GM23338 (cell line): ENCODE results near the gene GSG1L. TPM values are rescaled to one million over a fixed set of nuclear protein-coding genes. Genes with fewer than 3 reads are reported as not detected.

ENCODE experiments used
- CTCF ChIP-seq, 2 experiments: fragments of 200-600 bp in 1 of 2; sonication (generic) in 1 of 2; conservative IDR thresholded peaks; 2 replicates each; pipeline versions ENCODE4 v1.5.1 to v1.6.1; 2016 to 2017; ENCODE audit warnings: antibody characterized with exemption in 2 of 2, low read depth in 2 of 2, mild to moderate bottlenecking in 2 of 2, moderate library complexity in 1 of 2
- EZH2 ChIP-seq: fragments of 200-600 bp; sonication (generic); IDR thresholded peaks from one replicate; pipeline ENCODE4 v1.8.0; 2017; ENCODE audit warnings: antibody characterized with exemption, mild to moderate bottlenecking, low read depth; ENCODE audit not compliant: unreplicated experiment
- JUNB ChIP-seq: IDR thresholded peaks from one replicate; pipeline ENCODE4 v1.6.1; 2016; ENCODE audit warnings: antibody characterized with exemption; ENCODE audit not compliant: unreplicated experiment
- POLR2AphosphoS5 ChIP-seq: IDR thresholded peaks from 2 replicates; pipeline ENCODE4 v1.6.1; 2016; ENCODE audit warnings: antibody characterized with exemption, low read depth
- STAT1 ChIP-seq: IDR thresholded peaks from one replicate; pipeline ENCODE4 v1.6.1; 2016; ENCODE audit warnings: antibody characterized with exemption; ENCODE audit not compliant: unreplicated experiment
- ZNF114 ChIP-seq: fragments of 250-450 bp; sonication (Bioruptor Pico); IDR thresholded peaks from 2 replicates; pipeline ENCODE4 v1.5.0; 2020; ENCODE audit warnings: mild to moderate bottlenecking, moderate library complexity
- ZNF331 ChIP-seq: fragments of 250-450 bp; sonication (Bioruptor Pico); IDR thresholded peaks from 2 replicates; pipeline ENCODE4 v1.5.0; 2020; ENCODE audit warnings: low read depth, mild to moderate bottlenecking, moderate library complexity
- polyA plus RNA-seq: library from polyadenylated mRNA; unstranded; fragments of >200 nt; fragmentation: Nextera tagmentation; extraction: Ambion mirVana; gene quantifications from 2 replicates; pipeline ENCODE4 v1.2.1, GENCODE V29; 2016
- total RNA-seq: library from RNA; depleted of rRNA; stranded (reverse); fragments of >200 nt; shearing (Covaris generic); gene quantifications from 2 replicates; pipeline ENCODE4 v1.2.3, GENCODE V29; 2014
- TF ChIP-seq, protein P1 (sequence below): fragments of 250-450 bp; sonication (Bioruptor Pico); IDR thresholded peaks from 2 replicates; pipeline ENCODE4 v1.5.0; 2020; ENCODE audit warnings: mild to moderate bottlenecking, moderate library complexity
- TF ChIP-seq, protein P2 (sequence below): IDR thresholded peaks from 2 replicates; pipeline ENCODE4 v1.6.1; 2016; ENCODE audit warnings: antibody characterized with exemption

The GSG1L gene
- total and polyA plus RNA-seq, 2 experiments from 2014 or later, result 0.36 to 0.63 TPM

GRCh38 chr16:27789150-27789549, 274.4 kb downstream of the GSG1L start (continued):
- TF ChIP-seq, protein P1, sequence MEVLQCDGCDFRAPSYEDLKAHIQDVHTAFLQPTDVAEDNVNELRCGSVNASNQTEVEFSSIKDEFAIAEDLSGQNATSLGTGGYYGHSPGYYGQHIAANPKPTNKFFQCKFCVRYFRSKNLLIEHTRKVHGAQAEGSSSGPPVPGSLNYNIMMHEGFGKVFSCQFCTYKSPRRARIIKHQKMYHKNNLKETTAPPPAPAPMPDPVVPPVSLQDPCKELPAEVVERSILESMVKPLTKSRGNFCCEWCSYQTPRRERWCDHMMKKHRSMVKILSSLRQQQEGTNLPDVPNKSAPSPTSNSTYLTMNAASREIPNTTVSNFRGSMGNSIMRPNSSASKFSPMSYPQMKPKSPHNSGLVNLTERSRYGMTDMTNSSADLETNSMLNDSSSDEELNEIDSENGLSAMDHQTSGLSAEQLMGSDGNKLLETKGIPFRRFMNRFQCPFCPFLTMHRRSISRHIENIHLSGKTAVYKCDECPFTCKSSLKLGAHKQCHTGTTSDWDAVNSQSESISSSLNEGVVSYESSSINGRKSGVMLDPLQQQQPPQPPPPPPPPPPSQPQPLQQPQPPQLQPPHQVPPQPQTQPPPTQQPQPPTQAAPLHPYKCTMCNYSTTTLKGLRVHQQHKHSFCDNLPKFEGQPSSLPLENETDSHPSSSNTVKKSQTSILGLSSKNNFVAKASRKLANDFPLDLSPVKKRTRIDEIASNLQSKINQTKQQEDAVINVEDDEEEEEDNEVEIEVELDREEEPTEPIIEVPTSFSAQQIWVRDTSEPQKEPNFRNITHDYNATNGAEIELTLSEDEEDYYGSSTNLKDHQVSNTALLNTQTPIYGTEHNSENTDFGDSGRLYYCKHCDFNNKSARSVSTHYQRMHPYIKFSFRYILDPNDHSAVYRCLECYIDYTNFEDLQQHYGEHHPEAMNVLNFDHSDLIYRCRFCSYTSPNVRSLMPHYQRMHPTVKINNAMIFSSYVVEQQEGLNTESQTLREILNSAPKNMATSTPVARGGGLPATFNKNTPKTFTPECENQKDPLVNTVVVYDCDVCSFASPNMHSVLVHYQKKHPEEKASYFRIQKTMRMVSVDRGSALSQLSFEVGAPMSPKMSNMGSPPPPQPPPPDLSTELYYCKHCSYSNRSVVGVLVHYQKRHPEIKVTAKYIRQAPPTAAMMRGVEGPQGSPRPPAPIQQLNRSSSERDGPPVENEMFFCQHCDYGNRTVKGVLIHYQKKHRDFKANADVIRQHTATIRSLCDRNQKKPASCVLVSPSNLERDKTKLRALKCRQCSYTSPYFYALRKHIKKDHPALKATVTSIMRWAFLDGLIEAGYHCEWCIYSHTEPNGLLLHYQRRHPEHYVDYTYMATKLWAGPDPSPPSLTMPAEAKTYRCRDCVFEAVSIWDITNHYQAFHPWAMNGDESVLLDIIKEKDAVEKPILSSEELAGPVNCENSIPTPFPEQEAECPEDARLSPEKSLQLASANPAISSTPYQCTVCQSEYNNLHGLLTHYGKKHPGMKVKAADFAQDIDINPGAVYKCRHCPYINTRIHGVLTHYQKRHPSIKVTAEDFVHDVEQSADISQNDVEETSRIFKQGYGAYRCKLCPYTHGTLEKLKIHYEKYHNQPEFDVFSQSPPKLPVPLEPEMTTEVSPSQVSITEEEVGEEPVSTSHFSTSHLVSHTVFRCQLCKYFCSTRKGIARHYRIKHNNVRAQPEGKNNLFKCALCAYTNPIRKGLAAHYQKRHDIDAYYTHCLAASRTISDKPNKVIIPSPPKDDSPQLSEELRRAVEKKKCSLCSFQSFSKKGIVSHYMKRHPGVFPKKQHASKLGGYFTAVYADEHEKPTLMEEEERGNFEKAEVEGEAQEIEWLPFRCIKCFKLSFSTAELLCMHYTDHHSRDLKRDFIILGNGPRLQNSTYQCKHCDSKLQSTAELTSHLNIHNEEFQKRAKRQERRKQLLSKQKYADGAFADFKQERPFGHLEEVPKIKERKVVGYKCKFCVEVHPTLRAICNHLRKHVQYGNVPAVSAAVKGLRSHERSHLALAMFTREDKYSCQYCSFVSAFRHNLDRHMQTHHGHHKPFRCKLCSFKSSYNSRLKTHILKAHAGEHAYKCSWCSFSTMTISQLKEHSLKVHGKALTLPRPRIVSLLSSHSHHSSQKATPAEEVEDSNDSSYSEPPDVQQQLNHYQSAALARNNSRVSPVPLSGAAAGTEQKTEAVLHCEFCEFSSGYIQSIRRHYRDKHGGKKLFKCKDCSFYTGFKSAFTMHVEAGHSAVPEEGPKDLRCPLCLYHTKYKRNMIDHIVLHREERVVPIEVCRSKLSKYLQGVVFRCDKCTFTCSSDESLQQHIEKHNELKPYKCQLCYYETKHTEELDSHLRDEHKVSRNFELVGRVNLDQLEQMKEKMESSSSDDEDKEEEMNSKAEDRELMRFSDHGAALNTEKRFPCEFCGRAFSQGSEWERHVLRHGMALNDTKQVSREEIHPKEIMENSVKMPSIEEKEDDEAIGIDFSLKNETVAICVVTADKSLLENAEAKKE (CRISPR knock-in tag), result no peak
- TF ChIP-seq, protein P2, sequence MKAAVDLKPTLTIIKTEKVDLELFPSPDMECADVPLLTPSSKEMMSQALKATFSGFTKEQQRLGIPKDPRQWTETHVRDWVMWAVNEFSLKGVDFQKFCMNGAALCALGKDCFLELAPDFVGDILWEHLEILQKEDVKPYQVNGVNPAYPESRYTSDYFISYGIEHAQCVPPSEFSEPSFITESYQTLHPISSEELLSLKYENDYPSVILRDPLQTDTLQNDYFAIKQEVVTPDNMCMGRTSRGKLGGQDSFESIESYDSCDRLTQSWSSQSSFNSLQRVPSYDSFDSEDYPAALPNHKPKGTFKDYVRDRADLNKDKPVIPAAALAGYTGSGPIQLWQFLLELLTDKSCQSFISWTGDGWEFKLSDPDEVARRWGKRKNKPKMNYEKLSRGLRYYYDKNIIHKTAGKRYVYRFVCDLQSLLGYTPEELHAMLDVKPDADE, result no peak
- TF ChIP-seq CTCF (conservative IDR thresholded peaks at IDR 0.05; ENCODE audit: low read depth in 2 of 2) (no peak), POLR2AphosphoS5 (no peak), ZNF114 (no peak), JUNB (no peak), EZH2 (no peak), STAT1 (no peak), ZNF331 (CRISPR knock-in tag) (no peak)
